ENCODE results near the gene ZSWIM3.

DNA sequence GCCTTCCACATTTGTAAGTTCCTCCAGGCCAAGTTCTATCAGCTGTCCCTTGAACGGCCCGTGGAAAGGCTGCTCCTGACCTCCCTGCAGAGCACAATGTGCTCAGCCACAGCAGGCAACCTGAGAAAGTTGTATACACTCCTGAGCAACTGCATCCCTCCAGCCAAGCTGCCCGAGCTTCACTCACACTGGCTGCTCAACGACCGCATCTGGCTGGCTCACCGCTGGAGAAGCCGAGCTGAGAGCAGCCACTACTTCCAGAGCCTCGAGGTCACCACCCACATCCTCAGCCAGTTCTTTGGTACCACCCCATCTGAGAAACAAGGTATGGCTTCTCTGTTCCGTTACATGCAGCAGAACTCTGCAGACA lies 25.7 kb downstream of the ZSWIM3 start:
- TF ChIP-seq CTCF (IDR thresholded peaks at IDR 0.05 in 4 of 5, conservative IDR thresholded peaks at IDR 0.05 in 1 of 5) (no peak), POLR2A (IDR thresholded peaks at IDR 0.05) (no peak)

Measured in gastrocnemius medialis (tissue), 4 donors.